Kidney (tissue), 14 donors: Measurements from ENCODE around the gene CIAO2B. TPM values are rescaled to one million over a fixed set of nuclear protein-coding genes. Genes with fewer than 3 reads are reported as not detected.
A peak's percentile ranks its signal among the peaks of the same experiment; 100 is the strongest.

ENCODE experiments used
- DNase-seq, 5 donors: peaks; one replicate each; pipeline ENCODE4 v3.0.0-alpha.2; 2013 to 2020
- FAIRE-seq: peaks from 2 replicates; lab custom pipeline; 2012; peaks lifted over from hg19 to GRCh38; lab: Jason Lieb, UNC
- H3K27ac ChIP-seq, 2 donors: one replicate each; pipeline ENCODE4 v1.7.0; 2013; ENCODE audit warnings: low read depth in 2 of 2, low read length in 2 of 2, inconsistent platforms in 1 of 2
- H3K27me3 ChIP-seq: one replicate; pipeline ENCODE4 v1.7.1; 2013; ENCODE audit warnings: low read length, inconsistent platforms; ENCODE audit not compliant: control insufficient read depth, insufficient read depth
- H3K36me3 ChIP-seq, 3 donors: one replicate each; pipeline versions ENCODE4 v1.7.0 to v1.7.1; 2013; ENCODE audit warnings: low read length in 3 of 3, control low read depth in 1 of 3, inconsistent platforms in 1 of 3; ENCODE audit not compliant: insufficient read depth in 3 of 3, control insufficient read depth in 2 of 3
- H3K4me1 ChIP-seq, 3 donors: one replicate each; pipeline versions ENCODE4 v1.7.0 to v1.7.1; 2013; ENCODE audit warnings: low read length in 3 of 3, inconsistent platforms in 1 of 3, low read depth in 1 of 3; ENCODE audit not compliant: control insufficient read depth in 2 of 3, insufficient read depth in 2 of 3
- H3K4me3 ChIP-seq, 3 donors: one replicate each; pipeline versions ENCODE4 v1.7.0 to v1.8.1; 2013; ENCODE audit warnings: low read length in 3 of 3, control low read depth in 1 of 3, inconsistent platforms in 1 of 3
- H3K9ac ChIP-seq, 3 donors: one replicate each; pipeline versions ENCODE4 v1.7.0 to v1.7.1; 2013; ENCODE audit warnings: low read length in 3 of 3, control low read depth in 1 of 3, inconsistent platforms in 1 of 3
- H3K9me3 ChIP-seq, 3 donors: one replicate each; pipeline versions ENCODE4 v1.7.0 to v1.7.1; 2013; ENCODE audit warnings: low read length in 3 of 3, control low read depth in 1 of 3, inconsistent platforms in 1 of 3; ENCODE audit not compliant: control insufficient read depth in 2 of 3, insufficient read depth in 1 of 3
- intact Hi-C: fragments of 100-400 bp; cut with DNase I; formaldehyde crosslinking; loops from one replicate; pipeline ENCODE4 v1.11.1; 2022
- polyA plus RNA-seq: library from polyadenylated mRNA; stranded (reverse); fragments of 350-450 nt; fragmentation: Illumina TruSeq; extraction: RNeasy Lipid Tissue Mini Kit (QIAGEN cat#74804); gene quantifications from one replicate; pipeline ENCODE4 v1.2.3, GENCODE V29; 2014; ENCODE audit warnings: low read depth, low replicate concordance; ENCODE audit not compliant: insufficient read depth
- total RNA-seq: library from RNA; stranded (reverse); fragmentation: NEBNext Ultra II Directional; extraction: Animal tissue kit (Norgen Biotek cat#: 25700); gene quantifications from one replicate; pipeline ENCODE4 v1.2.1, GENCODE V29; 2021
- TF ChIP-seq, protein P1 (sequence below): IDR thresholded peaks from 3 replicates; pipeline ENCODE4 v1.5.1; 2012; ENCODE audit warnings: mild to moderate bottlenecking, moderate library complexity, borderline replicate concordance; ENCODE audit not compliant: insufficient read depth; ENCODE audit errors: extremely low read depth
- donor health status: control.
- donor health status: control.
- donor health status: control.
- donor health status: control.
- donor health status: control.
- donor health status: DM: yes; HTN: yes; CAD: no.
- donor health status: Normal renal cell carcinoma (clear cell type).

Gene CIAO2B
- total and polyA plus RNA-seq, 2 donors from 2014 or later, result 71.2 to 284 TPM

DNA sequence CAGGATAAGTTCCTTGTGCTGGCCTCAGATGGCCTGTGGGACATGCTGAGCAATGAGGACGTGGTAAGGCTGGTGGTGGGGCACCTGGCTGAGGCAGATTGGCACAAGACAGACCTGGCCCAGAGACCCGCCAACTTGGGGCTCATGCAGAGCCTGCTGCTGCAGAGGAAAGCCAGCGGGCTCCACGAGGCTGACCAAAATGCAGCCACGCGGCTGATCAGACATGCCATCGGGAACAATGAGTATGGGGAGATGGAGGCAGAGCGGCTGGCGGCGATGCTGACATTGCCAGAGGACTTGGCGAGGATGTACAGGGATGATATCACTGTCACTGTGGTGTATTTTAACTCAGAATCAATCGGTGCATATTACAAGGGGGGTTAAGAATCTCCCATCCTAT lies 48.7 kb downstream of the CIAO2B start:
- no peak overlapping the region for H3K9ac ChIP-seq
- intact Hi-C loops, result no loop called here
- no peak overlapping the region for H3K4me3 ChIP-seq
- DNase-seq, result peak in 1 of 5 donors; percentile 52
- TF ChIP-seq, protein P1, sequence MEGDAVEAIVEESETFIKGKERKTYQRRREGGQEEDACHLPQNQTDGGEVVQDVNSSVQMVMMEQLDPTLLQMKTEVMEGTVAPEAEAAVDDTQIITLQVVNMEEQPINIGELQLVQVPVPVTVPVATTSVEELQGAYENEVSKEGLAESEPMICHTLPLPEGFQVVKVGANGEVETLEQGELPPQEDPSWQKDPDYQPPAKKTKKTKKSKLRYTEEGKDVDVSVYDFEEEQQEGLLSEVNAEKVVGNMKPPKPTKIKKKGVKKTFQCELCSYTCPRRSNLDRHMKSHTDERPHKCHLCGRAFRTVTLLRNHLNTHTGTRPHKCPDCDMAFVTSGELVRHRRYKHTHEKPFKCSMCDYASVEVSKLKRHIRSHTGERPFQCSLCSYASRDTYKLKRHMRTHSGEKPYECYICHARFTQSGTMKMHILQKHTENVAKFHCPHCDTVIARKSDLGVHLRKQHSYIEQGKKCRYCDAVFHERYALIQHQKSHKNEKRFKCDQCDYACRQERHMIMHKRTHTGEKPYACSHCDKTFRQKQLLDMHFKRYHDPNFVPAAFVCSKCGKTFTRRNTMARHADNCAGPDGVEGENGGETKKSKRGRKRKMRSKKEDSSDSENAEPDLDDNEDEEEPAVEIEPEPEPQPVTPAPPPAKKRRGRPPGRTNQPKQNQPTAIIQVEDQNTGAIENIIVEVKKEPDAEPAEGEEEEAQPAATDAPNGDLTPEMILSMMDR, result no peak
- H3K36me3 ChIP-seq, result peaks cover 5 to 18% (median 16%) of the 10 kb centered on the region in 3 donors
- H3K9me3 ChIP-seq, result no peaks in the 10 kb centered on the region
- no peak overlapping the region for H3K27ac ChIP-seq
- peaks cover 0 to 15% (median 6%) of the 10 kb centered on the region in 3 donors for H3K4me1 ChIP-seq
- no peaks in the 10 kb centered on the region for H3K27me3 ChIP-seq
- no peak for FAIRE-seq

DNA sequence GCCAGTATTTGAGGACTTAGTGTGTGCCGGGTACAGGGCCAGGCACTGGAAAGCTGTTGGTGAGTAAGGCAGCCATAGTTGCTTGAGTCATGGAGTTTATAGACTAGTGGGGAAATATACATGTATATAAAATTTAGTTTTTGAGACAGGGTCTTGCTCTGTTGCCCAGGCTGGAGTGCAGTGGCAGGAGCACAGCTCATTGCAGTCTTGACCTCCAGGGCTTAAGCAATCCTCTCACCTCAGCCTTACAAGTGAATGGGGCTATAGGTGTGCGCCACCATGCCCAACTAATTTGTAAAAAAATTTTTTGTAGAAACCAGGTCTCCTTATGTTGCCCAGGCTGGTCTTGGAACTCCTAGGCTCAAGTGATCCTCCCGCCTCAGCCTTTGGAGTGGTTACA lies 51.5 kb downstream of the CIAO2B start:
- Histone ChIP-seq H3K9me3 (no peaks in the 10 kb centered on the region), H3K36me3 (peaks cover 5 to 18% (median 16%) of the 10 kb centered on the region in 3 donors), H3K27ac (no peak overlapping the region), H3K4me3 (no peak overlapping the region), H3K9ac (no peak overlapping the region), H3K27me3 (no peaks in the 10 kb centered on the region), H3K4me1 (peaks cover 0 to 23% (median 9%) of the 10 kb centered on the region in 3 donors)
- DNase-seq, result peak in 1 of 5 donors; percentile 12
- TF ChIP-seq, protein P1, result no peak
- intact Hi-C loops, result no loop called here
- no peak for FAIRE-seq

Other genes starting within 250 kb of the CIAO2B start
- gene CMTM4, start 237.7 kb downstream of the CIAO2B start, total RNA-seq, result 82.2 TPM
- 43.2 TPM for gene CMTM4, start 237.7 kb downstream of the CIAO2B start, polyA plus RNA-seq
- gene DYNC1LI2, start 182.8 kb downstream of the CIAO2B start, total RNA-seq, result 119 TPM
- 32.0 TPM for gene DYNC1LI2, start 182.8 kb downstream of the CIAO2B start, polyA plus RNA-seq
- gene TERB1, start 132.8 kb downstream of the CIAO2B start, total RNA-seq, result 0.19 TPM
- not detected for gene TERB1, start 132.8 kb downstream of the CIAO2B start, polyA plus RNA-seq
- 45.6 TPM for gene NAE1, start 103.4 kb downstream of the CIAO2B start, total RNA-seq
- gene NAE1, start 103.4 kb downstream of the CIAO2B start, polyA plus RNA-seq, result 37.5 TPM
- not detected for gene CA7, start 90.0 kb downstream of the CIAO2B start, total RNA-seq
- gene CA7, start 90.0 kb downstream of the CIAO2B start, polyA plus RNA-seq, result not detected
- 9.2 TPM for gene PDP2, start 53.9 kb downstream of the CIAO2B start, total RNA-seq
- 5.1 TPM for gene PDP2, start 53.9 kb downstream of the CIAO2B start, polyA plus RNA-seq
- 1,188 TPM for gene CDH16, start 15.5 kb downstream of the CIAO2B start, total RNA-seq
- 1,180 TPM for gene CDH16, start 15.5 kb downstream of the CIAO2B start, polyA plus RNA-seq
- gene RRAD, start 8.9 kb downstream of the CIAO2B start, total RNA-seq, result 90.9 TPM
- gene RRAD, start 8.9 kb downstream of the CIAO2B start, polyA plus RNA-seq, result 14.3 TPM
- 72.1 TPM for gene CES2, start 1.1 kb upstream of the CIAO2B start, total RNA-seq
- gene CES2, start 1.1 kb upstream of the CIAO2B start, polyA plus RNA-seq, result 76.9 TPM
- 2.1 TPM for gene CES3, start 26.9 kb upstream of the CIAO2B start, total RNA-seq
- gene CES3, start 26.9 kb upstream of the CIAO2B start, polyA plus RNA-seq, result 7.8 TPM
- 31.7 TPM for gene CES4A, start 54.2 kb upstream of the CIAO2B start, total RNA-seq
- 14.9 TPM for gene CES4A, start 54.2 kb upstream of the CIAO2B start, polyA plus RNA-seq
- gene CBFB, start 94.7 kb upstream of the CIAO2B start, total RNA-seq, result 57.3 TPM
- gene CBFB, start 94.7 kb upstream of the CIAO2B start, polyA plus RNA-seq, result 9.7 TPM
- 16.9 TPM for gene PHAF1, start 175.5 kb upstream of the CIAO2B start, total RNA-seq
- gene PHAF1, start 175.5 kb upstream of the CIAO2B start, polyA plus RNA-seq, result 14.3 TPM
- 16.7 TPM for gene B3GNT9, start 216.6 kb upstream of the CIAO2B start, total RNA-seq
- gene B3GNT9, start 216.6 kb upstream of the CIAO2B start, polyA plus RNA-seq, result 12.1 TPM
- 27.1 TPM for gene TRADD, start 225.5 kb upstream of the CIAO2B start, total RNA-seq
- 30.2 TPM for gene TRADD, start 225.5 kb upstream of the CIAO2B start, polyA plus RNA-seq
- 19.8 TPM for gene FBXL8, start 225.6 kb upstream of the CIAO2B start, total RNA-seq
- gene FBXL8, start 225.6 kb upstream of the CIAO2B start, polyA plus RNA-seq, result 9.5 TPM
- 37.9 TPM for gene HSF4, start 230.3 kb upstream of the CIAO2B start, total RNA-seq
- gene HSF4, start 230.3 kb upstream of the CIAO2B start, polyA plus RNA-seq, result 26.7 TPM
- gene NOL3, start 236.1 kb upstream of the CIAO2B start, total RNA-seq, result 36.4 TPM
- gene NOL3, start 236.1 kb upstream of the CIAO2B start, polyA plus RNA-seq, result 35.3 TPM
- gene MATCAP1, start 249.6 kb upstream of the CIAO2B start, total RNA-seq, result 38.8 TPM
- gene MATCAP1, start 249.6 kb upstream of the CIAO2B start, polyA plus RNA-seq, result 15.5 TPM